Mesothelial cell of epicardium (in vitro differentiated cells): Measurements from ENCODE around the gene RGS8. TPM values are rescaled to one million over a fixed set of nuclear protein-coding genes. Genes with fewer than 3 reads are reported as not detected.

Source experiments
- DNase-seq, 2 experiments: peaks; one replicate each; pipeline ENCODE4 v3.0.0; 2021; ENCODE audit warnings: low spot score in 2 of 2; ENCODE audit not compliant: unreplicated experiment in 2 of 2
- H3K27ac Mint-ChIP-seq: 2 replicates; pipeline ENCODE4 v1.8.0; 2021; ENCODE audit warnings: mixed read lengths
- H3K27me3 Mint-ChIP-seq: 2 replicates; pipeline ENCODE4 v1.8.0; 2021; ENCODE audit warnings: low read depth, mixed read lengths
- H3K36me3 Mint-ChIP-seq: 2 replicates; pipeline ENCODE4 v1.8.0; 2021; ENCODE audit warnings: mixed read lengths
- H3K4me1 Mint-ChIP-seq: 2 replicates; pipeline ENCODE4 v1.8.0; 2021; ENCODE audit warnings: mixed read lengths
- H3K4me3 Mint-ChIP-seq: 2 replicates; pipeline ENCODE4 v1.8.0; 2021; ENCODE audit warnings: mild to moderate bottlenecking, moderate library complexity, mixed read lengths
- H3K9me3 Mint-ChIP-seq: 2 replicates; pipeline ENCODE4 v1.8.0; 2021; ENCODE audit warnings: mixed read lengths
- CTCF ChIP-seq: fragments of 200-600 bp; sonication (generic); IDR thresholded peaks from one replicate; pipeline ENCODE4 v1.5.0; 2021; ENCODE audit warnings: antibody characterized with exemption; ENCODE audit not compliant: unreplicated experiment
- total RNA-seq: library from RNA; stranded (reverse); gene quantifications from 3 replicates; pipeline ENCODE4 v1.2.1, GENCODE V29; 2021

Gene RGS8
- total RNA-seq, 1 donor from 2014 or later, result not detected

- no peak for DNase-seq
- H3K27me3 Mint-ChIP-seq, result no peaks in the 10 kb centered on the region
- no peak for TF ChIP-seq CTCF
- H3K36me3 Mint-ChIP-seq, result no peaks in the 10 kb centered on the region
- H3K4me3 Mint-ChIP-seq, result no peak overlapping the region
- no peak overlapping the region for H3K27ac Mint-ChIP-seq
- H3K9me3 Mint-ChIP-seq, result no peaks in the 10 kb centered on the region
- H3K4me1 Mint-ChIP-seq, result no peaks in the 10 kb centered on the region
Observed at GRCh38 chr1:182653986-182654385, 30.4 kb downstream of the RGS8 start.

- Mint-ChIP-seq H3K4me1 (no peaks in the 10 kb centered on the region), H3K27me3 (no peaks in the 10 kb centered on the region), H3K27ac (no peak overlapping the region), H3K4me3 (no peak overlapping the region), H3K9me3 (no peaks in the 10 kb centered on the region), H3K36me3 (no peaks in the 10 kb centered on the region)
- TF ChIP-seq CTCF, result no peak
- DNase-seq, result no peak
Observed at GRCh38 chr1:182652933-182653332, 31.5 kb downstream of the RGS8 start.

- Mint-ChIP-seq H3K4me3 (no peak overlapping the region), H3K27ac (no peak overlapping the region), H3K36me3 (no peaks in the 10 kb centered on the region), H3K27me3 (no peaks in the 10 kb centered on the region), H3K9me3 (no peaks in the 10 kb centered on the region), H3K4me1 (no peaks in the 10 kb centered on the region)
- no peak for DNase-seq
- TF ChIP-seq CTCF, result no peak
Observed at GRCh38 chr1:182651339-182651724, 33.1 kb downstream of the RGS8 start.

GRCh38 chr1:182650678-182651338, 33.6 kb downstream of the RGS8 start:
- Mint-ChIP-seq H3K4me1 (no peaks in the 10 kb centered on the region), H3K27me3 (no peaks in the 10 kb centered on the region)

GRCh38 chr1:182649041-182649440, 35.3 kb downstream of the RGS8 start:
- TF ChIP-seq CTCF, result no peak
- H3K27me3 Mint-ChIP-seq, result no peaks in the 10 kb centered on the region
- no peak overlapping the region for H3K27ac Mint-ChIP-seq
- H3K36me3 Mint-ChIP-seq, result no peaks in the 10 kb centered on the region
- peaks cover 13% of the 10 kb centered on the region for H3K4me1 Mint-ChIP-seq
- H3K4me3 Mint-ChIP-seq, result no peak overlapping the region
- DNase-seq, result no peak
- H3K9me3 Mint-ChIP-seq, result no peaks in the 10 kb centered on the region

More at GRCh38 chr1:182650678-182651338, 33.6 kb downstream of the RGS8 start:
- Mint-ChIP-seq H3K4me3 (no peak overlapping the region), H3K36me3 (no peaks in the 10 kb centered on the region), H3K9me3 (no peaks in the 10 kb centered on the region), H3K27ac (no peak overlapping the region)
- no peak for TF ChIP-seq CTCF
- DNase-seq, result no peak

GRCh38 chr1:182646739-182647138, 37.6 kb downstream of the RGS8 start:
- Mint-ChIP-seq H3K9me3 (no peaks in the 10 kb centered on the region), H3K36me3 (no peaks in the 10 kb centered on the region), H3K4me1 (peaks cover 19% of the 10 kb centered on the region)

More at GRCh38 chr1:182646739-182647138, 37.6 kb downstream of the RGS8 start:
- Mint-ChIP-seq H3K27ac (no peak overlapping the region), H3K27me3 (no peaks in the 10 kb centered on the region), H3K4me3 (no peak overlapping the region)
- TF ChIP-seq CTCF, result no peak
- no peak for DNase-seq
